GM12875 (cell line): ENCODE data around the gene DAND5.

Experiments
- H3K4me3 ChIP-seq: one replicate; pipeline ENCODE4 v1.5.1; 2011; ENCODE audit warnings: low read depth, low read length, control low read depth
- CTCF ChIP-seq: IDR thresholded peaks from 2 replicates; pipeline ENCODE4 v1.5.1; 2011; ENCODE audit warnings: low read depth, mild to moderate bottlenecking, control low read depth, inconsistent platforms, low read length, moderate library complexity, borderline replicate concordance; ENCODE audit not compliant: insufficient read depth

DAND5 gene

GRCh38 chr19:12965017-12965811 is 4.2 kb upstream of the DAND5 start:
- peak overlapping the region; percentile 51 for H3K4me3 ChIP-seq
- peak; percentile 100 for TF ChIP-seq CTCF

GRCh38 chr19:12965812-12966135 is 3.6 kb upstream of the DAND5 start:
- TF ChIP-seq CTCF, result no peak
- H3K4me3 ChIP-seq, result no peak overlapping the region

DNA sequence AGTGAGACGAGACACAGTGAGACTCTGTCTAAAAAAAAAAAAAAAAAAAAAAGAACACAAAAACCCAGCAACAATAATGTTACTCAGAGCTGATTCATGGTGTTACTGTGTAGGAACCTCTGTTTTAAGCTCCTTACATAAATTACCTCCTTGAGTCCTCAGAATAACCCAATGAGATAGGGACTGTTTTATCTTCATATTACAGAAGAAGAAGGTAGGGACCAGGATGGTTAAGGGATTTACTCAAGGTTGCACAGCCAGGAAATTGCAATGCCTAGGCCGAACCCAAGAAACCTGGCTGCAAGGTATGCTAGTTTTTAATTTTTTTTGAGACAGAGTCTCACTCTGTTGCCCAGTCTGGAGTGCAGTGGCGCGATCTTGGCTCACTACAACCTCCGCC is 1.5 kb upstream of the DAND5 start:
- TF ChIP-seq CTCF, result no peak
- no peak overlapping the region for H3K4me3 ChIP-seq

GRCh38 chr19:12970070-12970820 is 869 bp downstream of the DAND5 start:
- TF ChIP-seq CTCF, result no peak
- no peak overlapping the region for H3K4me3 ChIP-seq

GRCh38 chr19:12973236-12973635 is 3.9 kb downstream of the DAND5 start:
- no peak overlapping the region for H3K4me3 ChIP-seq

DNA sequence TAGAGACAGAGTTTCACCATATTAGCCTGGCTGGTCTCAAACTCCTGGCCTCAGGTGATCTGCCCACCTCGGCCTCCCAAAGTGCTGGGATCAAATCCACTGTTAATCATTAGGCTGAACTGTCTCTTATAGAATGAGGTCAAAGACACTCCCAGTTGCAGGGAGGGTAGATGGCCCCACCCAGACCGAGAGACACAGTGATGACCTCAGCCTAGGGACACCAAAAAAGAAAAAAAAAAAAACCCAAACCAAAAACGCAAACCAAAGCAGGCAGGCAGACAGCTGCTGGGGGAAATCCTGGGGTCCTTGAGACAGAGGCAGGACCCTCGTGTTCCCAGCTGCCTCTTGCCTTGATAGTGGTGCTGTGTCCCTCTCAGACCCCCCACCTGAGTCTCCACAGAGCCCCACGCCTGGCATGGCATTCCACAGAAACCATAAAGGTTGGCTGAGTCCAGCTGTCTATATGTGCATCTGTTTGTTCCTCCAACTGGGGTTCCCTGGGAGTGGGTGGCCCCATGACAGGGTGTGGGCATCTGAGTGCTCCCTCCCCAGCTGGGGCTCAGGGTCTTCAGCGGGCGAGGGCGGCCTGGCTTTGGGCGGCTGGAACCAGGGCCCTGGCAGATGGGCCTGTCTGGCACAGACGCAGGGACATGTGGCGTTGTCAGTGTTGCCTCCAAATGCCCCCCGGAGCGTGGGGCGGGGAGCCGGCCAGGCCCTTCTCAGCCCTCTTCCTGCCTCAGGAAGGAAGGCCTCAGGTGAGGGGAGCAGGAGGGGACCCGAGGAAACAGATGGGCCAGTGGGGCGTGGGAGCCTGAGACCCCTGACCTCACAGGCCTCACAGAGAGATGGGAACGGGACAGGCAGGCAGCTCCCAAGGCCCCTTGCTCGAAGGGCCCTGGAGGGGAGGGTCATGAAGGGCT is 5.2 kb downstream of the DAND5 start:
- H3K4me3 ChIP-seq, result no peak overlapping the region

More at GRCh38 chr19:12973236-12973635, 3.9 kb downstream of the DAND5 start:
- no peak for TF ChIP-seq CTCF

More for the DNA sequence above, 5.2 kb downstream of the DAND5 start:
- no peak for TF ChIP-seq CTCF
